HG02870 (cell line): ENCODE data around the gene SYVN1.
"Not testable (repeated sequence)": the region's sequence is repeated elsewhere in the genome, so short reads cannot be mapped to it uniquely, and the experiment has no call there.

Experiments used
- ATAC-seq: cut with Tn5 transposase; IDR thresholded peaks from one replicate; pipeline ENCODE4 v1.9.1; 2021; ENCODE audit warnings: mild to moderate bottlenecking, moderate library complexity; ENCODE audit not compliant: unreplicated experiment

The SYVN1 gene

DNA sequence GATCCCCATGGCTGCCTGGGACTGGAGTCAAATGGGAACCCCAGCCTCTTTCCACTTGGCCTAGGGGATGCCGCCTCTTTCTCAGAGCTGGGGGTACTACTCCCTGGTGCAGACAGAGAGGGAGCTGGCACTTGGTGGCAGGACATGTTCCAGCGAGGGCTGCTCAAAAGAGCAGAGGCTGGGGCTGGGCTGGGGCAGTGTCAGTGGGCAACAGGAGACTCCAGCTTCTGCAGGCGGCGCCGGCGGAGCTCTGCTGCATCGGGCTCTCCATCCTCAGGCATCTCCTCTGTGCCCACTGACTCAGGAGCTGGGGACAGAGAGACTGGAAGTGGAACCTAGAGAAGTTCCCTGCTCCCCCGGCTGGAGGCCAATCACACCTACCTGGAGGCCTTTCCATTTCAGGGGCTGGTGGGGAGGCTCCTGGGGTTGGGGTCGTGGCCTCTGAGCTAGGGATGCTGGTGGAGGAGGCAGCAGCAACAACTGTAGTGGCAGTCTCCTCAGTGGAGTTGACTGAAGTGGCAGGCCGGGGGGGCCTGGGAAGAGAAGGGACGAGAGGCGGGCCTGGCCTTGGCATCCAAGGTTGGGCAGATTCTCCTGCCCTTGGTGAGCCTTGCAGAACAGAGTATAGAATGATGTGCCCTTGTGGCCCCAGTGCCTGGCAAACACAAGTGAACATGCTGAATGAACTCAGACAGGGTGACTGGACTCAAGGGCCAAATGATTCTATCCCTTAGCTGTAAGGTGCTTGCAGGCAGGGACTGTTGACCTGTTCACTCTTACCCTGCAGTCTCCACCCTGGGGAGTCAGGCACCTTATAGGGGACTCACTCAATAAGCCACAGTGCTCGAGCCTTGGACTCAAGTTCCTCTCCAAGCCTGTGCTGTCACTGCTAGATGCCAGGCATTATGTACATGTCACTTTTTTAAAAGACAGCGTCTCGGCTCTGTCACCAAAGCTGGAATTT lies 5.9 kb downstream of the SYVN1 start:
- ATAC-seq = no peak

- ATAC-seq = no peak
Observed at GRCh38 chr11:65127473-65128181, 6.7 kb downstream of the SYVN1 start.

DNA sequence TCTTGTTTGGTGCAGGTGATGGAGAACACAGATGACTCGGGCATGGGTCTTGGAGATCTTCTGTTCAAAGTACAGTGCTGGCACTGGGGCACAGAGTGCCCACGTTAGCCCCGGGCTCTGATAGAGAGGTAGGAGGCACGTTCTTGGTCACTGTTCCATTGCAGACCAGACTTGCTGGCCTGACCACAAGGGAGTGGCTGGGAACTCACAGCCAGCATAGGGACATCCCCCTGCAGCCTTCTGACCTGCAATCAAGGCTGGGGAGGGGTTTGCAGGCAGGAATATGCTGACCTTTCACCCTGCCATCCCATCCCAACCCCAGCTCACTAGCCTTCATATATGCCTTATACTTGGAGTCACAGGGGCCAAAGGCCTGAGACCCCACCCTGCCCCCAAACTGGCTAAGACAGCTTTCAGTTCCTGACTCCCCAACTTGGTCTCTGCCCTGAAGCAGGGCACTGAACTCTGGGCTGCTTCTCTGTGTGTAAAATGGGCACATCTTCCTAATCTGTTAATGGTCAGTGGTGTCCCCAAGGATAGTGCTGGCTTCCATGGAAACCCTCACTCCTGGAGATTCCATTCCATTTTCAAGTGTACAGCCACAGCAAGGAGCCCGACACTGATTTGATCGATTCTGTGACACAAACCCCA lies 7.6 kb downstream of the SYVN1 start:
- ATAC-seq = no peak

DNA sequence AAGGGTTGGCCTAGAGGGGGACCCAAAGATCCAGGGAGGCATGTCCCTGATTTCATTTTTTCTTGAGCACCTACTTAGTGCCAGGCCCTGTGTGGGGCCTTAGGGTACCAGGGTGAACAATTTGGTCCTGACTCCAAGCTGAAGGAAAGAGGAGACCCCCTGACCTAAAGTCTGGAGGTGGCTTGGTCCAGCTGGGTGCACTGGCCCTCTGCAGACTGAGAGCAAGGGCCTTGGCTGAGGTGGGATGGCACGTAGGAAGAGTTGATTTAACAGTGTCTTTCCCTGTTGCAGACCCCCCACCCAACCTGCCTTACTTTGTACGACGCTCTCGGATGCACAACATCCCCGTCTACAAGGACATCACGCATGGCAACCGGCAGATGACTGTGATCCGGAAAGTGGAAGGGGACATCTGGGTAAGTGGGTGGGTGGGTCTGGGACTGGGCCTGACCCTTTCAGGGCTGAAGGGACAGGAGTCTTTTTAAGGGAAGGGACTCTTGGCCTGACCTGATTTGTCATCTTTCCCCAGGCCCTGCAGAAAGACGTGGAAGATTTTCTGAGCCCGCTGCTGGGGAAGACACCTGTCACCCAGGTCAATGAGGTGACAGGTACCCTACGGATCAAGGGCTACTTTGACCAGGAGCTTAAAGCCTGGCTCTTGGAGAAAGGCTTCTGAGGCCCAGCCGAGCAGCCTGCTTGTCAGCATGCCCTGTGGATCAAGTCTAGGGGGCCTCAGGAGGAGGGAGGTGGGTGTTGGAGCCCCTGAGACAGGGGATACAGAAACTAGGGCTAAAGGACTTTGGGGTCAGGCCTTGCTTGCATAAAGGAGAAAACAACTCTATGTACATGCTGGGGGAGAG lies 8.9 kb downstream of the SYVN1 start:
- ATAC-seq = no peak

DNA sequence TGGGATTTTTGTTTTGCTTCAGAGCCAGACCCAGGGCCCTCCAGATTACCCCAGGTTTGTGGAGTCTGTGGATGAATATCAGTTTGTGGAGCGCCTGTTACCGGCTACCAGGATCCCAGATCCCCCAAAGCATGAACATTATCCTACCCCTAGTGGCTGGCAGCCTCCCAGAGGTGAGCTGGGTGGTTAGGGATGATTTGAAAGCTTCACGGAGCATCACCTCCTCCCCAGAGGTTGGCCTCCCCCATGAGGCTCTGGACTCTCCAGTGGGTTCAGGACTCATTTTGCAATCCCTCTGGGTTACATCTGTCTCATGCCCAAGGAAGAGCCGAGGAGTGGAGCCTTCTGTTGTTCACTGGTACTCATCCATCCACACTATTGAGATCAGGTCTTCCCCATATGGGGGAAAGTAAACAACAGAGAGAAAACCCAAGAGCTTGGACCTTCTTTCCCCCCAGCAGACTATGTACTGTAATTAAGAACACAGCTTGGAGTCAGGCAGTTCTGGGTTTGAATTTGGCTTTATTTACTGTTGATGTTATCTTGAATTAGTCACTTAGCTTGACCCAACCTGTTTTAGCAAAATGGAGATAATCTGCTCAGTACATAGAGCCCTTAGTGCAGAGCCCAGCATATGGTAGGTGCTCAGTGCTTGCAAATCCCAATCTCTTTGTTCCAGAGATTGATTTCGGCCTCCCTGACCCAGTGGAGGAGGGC lies 9.7 kb downstream of the SYVN1 start:
- ATAC-seq = no peak

DNA sequence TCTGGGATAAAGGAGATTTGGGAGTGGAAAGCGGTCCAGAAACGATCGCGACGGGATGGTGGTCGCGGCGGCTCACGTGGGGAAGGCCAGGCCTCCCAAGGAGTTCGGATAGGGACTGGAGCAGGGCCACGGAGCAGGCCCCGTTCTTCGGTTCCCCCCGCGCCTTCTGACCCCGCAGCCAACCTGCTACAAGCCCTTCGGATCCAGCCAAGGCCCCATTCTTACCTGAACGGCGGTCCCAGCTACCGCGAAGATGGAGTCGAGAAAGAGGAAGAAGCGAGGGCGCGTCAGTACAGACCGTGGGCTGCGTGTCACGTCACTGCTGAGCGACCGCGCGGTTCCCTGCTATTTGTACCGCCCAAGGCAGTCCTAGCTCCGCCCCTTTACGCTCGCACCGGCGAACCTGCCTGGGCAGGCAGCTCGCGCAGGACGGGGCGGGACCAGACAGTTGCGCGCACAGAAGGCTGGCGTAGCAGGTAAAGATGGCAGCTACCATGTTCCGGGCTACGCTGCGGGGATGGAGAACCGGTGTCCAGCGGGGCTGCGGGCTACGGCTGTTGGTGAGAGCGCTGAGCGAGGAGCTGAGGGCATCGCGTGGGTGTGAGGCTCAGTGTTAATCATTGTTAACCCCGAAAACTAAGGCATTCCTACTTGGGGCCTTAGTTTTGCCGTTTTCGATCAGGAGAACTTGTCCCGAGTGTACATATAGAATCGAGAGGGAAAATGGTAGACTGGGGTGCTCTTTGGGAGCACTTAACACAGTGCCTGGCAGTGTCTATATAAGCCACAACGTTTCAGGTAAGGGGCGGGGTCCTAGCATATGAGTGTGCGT lies 12.2 kb downstream of the SYVN1 start, which contains the start of the genes FAU and MRPL49:
Gene FAU, minus strand, starts transcription at position 270 of the 832 bp plus-strand sequence. CDS start 321 bp downstream, outside the sequence.
Gene MRPL49, plus strand, starts transcription at position 457 of the 832 bp plus-strand sequence. Its CDS starts 26 bp downstream, at position 483.
- ATAC-seq = peak; percentile 56

- ATAC-seq = no peak
Observed at GRCh38 chr11:65121447-65121864, 12.9 kb downstream of the SYVN1 start.

DNA sequence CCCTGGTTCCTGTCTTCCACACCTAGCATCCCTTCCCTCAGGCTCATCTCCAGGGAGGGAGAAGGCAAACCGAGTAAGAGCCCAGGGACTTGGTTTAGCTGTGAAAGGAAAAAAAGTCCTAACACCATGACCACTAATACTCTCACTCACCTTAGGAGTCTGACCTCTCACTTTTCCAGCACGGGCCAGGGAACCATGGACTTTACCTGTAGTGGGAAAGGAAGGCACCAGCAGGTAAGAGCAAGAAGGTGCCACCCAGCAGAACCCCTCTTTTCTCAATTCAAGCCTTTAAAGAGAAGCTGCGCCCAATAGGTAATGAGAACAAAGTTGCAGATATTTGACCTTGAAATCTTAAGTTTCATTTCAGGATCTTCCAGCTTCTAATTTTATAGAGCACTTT lies 13.5 kb downstream of the SYVN1 start:
- no peak for ATAC-seq

DNA sequence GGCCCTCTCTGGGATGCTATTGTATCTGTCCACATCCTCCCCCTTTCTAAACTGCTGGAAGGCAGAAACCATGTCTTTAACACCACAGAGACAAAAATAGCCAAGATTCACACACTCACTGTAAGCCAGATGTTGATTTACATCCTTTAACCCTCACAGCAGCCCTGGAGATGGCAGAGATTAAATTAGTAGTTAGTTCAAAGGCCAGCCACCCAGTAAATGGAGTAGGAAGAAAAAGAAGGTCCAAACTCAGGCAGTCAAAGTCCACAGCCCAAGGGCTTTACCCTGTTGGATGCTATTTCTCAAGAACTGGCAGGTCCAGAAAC lies 14.7 kb downstream of the SYVN1 start:
- no peak for ATAC-seq

GRCh38 chr11:65118891-65119669 lies 15.2 kb downstream of the SYVN1 start:
- not testable (repeated sequence) for ATAC-seq

DNA sequence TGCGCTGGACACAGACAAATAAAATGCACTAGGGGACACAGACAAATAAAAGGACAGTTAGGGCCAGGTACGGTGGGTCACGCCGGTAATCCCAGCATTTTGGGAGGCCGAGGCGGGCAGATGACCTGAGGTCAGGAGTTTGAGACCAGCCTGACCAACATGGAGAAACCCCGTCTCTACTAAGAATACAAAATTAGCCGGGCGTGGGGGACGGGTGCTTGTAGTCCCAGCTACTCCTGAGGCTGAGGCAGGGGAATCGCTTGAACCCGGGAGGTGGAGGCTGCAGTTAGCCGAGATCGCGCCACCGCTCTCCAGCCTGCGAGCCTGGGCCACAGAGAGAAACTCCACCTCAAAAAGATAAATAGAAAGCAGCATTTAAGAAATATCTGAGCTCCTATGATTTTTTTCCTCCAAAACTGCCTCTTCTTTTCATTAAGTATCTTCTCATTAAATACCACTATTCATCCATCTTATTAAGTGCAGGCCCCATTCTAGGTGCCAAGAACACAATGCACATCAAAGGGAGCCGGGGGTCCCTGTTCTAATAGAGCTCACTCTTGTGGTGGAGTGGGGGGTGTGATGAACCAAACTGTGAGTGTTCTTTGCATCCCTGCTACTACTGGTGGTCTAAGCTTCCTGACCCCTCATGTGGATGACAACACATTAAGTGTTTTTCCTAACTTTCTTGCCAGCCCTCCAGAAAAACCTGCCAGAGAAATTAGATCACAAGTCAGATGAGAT lies 16.1 kb downstream of the SYVN1 start:
- no peak for ATAC-seq

GRCh38 chr11:65117206-65118096 lies 16.9 kb downstream of the SYVN1 start, which contains the start of gene ZNHIT2:
Gene ZNHIT2, minus strand, starts transcription at chr11:65117701. Its CDS starts 48 bp downstream, at chr11:65117653.
- ATAC-seq = peak; percentile 52

DNA sequence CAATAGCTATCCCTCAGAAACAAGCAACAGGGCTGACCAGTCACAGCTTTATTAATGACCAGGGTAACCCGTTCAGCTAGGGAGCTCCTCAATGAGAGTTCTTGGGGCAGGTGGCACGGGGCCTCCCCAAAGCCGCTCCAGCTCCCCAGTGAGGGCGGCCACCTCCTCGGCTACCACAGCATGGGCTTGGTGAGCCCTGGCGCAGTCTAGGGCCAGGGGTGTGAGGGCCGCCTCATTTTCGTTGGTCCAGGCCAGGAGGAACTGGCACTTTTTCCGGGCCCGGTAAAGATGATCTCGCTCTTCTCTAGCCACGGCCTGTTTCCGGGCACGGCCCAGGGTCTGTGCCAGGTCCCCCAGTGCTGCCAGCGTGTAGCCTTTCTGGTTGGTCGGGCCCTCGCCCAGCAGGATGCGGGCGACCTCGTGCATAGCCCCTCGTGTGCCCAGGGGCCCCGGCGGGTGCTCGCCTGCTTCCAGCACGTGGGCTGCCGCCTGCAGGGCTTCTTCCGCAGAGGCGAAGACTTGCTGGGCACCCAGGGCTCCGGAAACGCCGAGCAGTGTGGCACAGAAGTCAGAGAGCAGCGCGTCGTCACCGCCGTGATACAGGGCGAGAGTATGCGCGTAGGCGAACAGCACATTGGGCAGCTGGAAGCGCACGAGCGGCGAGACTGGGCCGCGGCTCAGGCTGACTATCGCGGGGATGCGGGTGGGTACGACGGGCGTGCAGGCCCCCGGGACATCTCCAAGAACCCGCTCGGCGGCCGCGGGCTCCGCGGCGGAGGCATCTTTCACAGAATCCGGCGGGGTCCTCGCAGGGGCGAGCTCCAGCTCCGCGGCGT lies 17.7 kb downstream of the SYVN1 start:
- no peak for ATAC-seq

DNA sequence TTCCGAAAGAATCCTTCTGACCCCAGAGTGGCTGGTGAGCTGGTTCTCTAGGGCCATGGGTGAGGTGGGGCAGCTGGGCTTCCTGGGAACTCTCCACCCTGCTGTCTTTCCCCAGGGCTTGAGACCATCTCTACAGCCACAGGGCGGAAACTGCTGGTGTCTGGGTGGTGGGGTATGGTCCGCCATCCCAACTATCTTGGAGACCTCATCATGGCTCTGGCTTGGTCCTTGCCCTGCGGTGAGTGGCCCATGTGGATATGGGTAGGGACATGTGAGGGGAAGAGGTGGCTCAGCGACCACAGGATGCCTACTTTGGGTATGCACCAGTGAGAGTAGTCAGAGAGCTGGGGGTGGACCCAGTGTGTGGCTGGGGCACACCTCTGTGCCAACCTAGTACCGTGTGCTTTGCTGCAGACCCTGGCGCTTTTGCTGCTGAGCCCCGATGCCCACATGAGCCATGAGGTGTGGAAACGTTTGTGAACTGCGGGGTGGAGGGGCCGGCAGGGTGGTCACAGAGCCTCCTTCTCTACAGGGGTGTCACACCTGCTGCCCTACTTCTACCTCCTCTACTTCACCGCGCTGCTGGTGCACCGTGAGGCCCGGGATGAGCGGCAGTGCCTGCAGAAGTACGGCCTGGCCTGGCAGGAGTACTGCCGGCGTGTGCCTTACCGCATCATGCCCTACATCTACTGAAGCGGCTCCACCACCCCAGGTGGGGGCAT lies 18.8 kb downstream of the SYVN1 start:
- no peak for ATAC-seq
